OCI-M1 (cell line): Measurements from ENCODE around the gene PMPCA.
"Not testable (repeated sequence)": the region's sequence is repeated elsewhere in the genome, so short reads cannot be mapped to it uniquely, and the experiment has no call there.

Experiments
- DNase-seq: peaks from one replicate; lab custom pipeline; 2025; lab: John Stamatoyannopoulos, UW

Gene PMPCA

DNA sequence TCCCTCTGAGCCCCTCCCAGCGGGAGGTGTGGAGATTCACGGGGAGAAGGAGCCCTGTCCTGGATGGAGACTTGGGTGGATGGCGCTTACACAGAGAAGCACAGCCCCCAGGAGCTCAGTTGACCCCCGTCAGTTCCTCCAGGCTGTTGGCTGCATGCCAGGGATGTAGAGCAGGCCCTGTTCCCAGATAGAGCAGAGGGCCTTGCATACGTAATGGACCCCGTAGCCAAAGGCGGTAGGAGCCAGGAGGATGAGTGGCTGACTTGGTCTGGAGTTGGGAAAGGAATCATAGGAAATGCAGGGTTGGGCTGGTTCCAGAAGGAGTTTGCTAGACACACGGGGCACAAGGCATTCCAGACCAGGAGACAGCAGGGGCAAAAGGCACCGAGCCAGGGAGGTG lies 2.5 kb downstream of the PMPCA start:
- no peak for DNase-seq

GRCh38 chr9:136416427-136416826 lies 6.0 kb downstream of the PMPCA start:
- DNase-seq: no peak

- DNase-seq: no peak
These were observed 6.5 kb downstream of the PMPCA start for GRCh38 chr9:136416914-136417313.

DNA sequence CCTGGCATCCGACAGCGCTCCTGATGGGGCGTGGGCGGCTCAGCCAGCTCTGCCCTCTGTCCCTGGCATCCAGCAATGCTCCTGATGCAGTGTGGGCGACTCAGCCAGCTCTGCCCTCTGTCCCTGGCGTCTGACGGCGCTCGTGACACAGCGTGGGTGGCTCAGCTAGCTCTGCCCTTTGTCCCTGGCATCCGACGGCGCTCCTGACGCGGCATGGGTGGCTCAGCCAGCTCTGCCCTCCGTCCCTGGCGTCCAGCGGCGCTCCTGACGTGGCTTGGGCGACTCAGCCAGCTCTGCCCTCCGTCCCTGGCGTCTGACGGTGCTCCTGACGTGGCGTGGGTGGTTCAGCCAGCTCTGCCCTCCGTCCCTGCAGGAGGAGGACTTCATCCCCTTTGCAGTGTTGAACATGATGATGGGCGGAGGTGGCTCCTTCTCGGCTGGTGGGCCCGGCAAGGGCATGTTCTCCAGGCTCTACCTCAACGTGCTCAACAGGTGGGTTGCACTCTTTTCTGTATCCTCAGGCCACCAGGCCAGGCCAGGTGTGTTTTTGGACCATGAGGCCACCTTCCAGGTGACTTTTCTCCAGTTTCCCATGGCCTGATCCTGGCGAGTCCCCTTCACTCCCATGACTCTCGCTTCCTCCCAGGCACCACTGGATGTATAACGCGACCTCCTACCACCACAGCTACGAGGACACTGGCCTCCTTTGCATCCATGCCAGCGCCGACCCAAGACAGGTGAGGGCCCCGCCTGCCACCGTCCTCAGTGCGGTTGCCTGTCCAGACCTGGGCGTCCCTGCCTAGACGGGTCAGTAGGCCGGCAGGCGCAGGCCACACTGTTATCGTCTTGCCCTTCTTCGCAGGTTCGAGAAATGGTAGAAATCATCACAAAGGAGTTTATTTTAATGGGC lies 8.0 kb downstream of the PMPCA start:
- DNase-seq: no peak

- DNase-seq: no peak
These were observed 8.6 kb downstream of the PMPCA start for GRCh38 chr9:136419092-136419420.

GRCh38 chr9:136421791-136422190 lies 11.3 kb downstream of the PMPCA start:
- DNase-seq: no peak

DNA sequence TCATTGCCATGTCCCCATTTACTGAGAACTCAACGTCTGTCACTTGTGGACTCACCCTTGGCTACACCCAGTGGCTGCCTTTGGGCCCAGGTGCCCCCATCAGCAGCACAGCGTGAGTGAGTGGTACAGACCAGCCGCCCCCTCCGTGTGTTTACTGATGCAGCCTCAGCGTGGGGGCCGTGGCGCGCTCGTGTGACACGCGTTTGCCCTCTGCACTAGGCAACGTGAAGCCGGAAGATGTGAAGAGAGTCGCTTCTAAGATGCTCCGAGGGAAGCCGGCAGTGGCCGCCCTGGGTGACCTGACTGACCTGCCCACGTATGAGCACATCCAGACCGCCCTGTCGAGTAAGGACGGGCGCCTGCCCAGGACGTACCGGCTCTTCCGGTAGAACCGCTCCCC lies 12.4 kb downstream of the PMPCA start:
- no peak for DNase-seq

DNA sequence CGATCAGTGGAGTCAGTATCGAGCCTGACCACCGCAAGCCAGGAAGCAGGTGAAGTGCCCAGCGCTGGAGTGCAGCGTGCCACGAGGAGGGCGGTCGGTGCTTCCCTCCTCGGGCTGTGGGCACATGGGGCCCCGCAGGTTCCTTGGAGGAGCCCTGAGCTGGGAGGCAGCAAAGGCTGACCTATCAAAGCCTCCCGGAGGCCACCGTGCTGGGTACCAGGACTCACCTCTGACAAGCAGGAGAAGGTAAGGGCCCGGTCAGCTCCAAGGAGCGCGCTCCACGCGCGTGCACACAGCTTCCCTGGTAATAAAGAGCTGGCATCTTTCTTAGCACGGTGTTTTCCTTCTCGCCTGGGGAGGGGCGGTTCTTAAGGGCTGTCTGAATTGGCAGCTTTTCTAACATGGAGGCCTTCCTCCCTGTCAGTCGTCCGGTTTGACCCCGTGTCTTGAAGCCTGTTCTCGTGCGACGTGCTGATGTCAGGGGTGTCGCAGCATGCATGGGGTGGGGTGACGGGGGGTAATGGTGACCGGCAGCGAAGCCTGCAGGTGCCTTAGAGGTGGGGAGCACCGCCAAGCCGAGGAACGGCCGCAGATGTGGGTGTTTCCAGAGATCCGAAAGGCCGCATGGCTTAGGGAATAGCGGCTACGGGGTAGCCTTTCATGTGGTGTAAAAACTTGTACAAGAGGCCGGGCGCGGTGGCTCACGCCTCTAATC lies 13.1 kb downstream of the PMPCA start:
- DNase-seq: no peak

- no peak for DNase-seq
These were observed 14.4 kb downstream of the PMPCA start for GRCh38 chr9:136424750-136425362.

DNA sequence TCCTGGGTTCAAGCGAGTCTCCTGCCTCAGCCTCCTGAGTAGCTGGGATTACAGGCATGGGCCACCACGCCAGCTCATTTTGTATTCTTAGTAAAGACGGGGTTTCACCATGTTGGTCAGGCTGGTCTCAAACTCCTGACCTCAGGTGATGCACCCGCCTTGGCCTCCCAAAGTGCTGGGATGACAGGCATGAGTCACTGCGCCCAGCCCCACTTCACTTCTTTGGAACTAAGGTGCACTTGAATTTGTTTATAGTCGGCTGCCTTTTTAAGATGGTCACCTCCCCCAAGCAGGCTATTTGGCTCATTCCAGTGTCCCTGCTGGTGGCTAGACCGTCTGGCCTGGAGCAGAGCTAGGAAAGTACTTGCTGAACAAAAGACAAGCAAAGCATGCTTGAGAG lies 14.9 kb downstream of the PMPCA start:
- not testable (repeated sequence) for DNase-seq

- no peak for DNase-seq
These were observed 16.3 kb downstream of the PMPCA start for GRCh38 chr9:136426787-136427186.

- DNase-seq: no peak
These were observed 18.7 kb downstream of the PMPCA start for GRCh38 chr9:136429075-136429628.

DNA sequence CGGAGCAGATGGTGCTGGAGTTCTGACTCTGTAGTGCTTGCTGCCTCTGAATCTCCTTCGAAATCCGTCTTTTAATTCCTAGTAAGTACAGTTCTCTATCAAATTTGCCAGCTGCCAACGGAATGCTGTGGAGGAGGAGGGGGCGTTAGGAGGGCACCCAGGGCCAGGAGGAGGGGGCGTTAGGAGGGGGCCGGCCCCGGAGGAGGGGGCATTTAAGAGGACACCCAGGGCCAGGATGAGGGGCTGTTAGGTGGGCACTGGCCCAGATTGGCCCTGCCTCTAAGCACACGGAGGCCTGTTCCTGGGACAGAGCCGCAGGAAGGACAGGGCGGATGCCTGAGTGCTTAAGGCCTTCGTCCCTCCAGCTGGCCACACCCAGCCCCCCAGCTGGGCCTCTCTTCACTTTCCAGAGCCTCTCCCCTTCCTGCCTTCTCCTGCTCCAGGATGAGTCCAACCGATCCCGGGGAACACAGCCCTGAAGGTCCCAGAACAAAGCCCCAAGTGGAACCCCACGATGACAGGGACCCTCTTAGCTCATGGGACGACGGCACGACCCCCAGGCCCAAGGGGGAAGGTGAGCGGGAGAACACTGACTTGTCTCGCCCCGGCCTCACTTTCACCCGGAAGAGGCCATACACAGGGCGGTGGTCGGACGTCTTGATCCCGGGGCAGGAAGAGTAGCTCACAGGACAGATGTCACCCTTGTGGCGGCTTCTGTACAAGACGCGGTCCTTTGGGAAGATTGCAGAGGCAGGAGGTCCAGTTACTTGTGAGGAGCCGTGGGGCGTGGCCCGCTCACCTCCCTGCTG lies 19.4 kb downstream of the PMPCA start:
- no peak for DNase-seq

- DNase-seq: no peak
These were observed 20.3 kb downstream of the PMPCA start for GRCh38 chr9:136430588-136431234.

- DNase-seq: no peak
These were observed 21.4 kb downstream of the PMPCA start for GRCh38 chr9:136431782-136432350.

DNA sequence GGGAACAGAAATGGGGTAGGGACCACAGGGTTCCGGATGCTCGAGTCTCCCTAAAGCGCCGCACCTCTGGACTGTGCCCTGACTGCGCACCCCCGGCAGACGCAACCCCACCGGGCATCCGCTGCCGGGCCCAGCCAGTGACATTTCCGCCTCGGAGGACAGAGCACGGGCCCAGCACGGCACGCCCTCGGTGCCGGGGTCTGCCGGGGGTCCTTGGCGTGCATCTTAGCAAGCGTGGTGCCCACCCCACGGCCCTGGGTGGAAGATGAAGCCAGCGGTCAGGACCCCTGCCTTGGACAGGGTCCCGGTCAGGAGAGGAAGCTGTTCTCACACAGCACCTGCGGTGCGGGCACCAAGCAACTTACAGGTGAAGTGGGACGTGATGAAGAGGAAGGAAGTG lies 22.1 kb downstream of the PMPCA start:
- no peak for DNase-seq

DNA sequence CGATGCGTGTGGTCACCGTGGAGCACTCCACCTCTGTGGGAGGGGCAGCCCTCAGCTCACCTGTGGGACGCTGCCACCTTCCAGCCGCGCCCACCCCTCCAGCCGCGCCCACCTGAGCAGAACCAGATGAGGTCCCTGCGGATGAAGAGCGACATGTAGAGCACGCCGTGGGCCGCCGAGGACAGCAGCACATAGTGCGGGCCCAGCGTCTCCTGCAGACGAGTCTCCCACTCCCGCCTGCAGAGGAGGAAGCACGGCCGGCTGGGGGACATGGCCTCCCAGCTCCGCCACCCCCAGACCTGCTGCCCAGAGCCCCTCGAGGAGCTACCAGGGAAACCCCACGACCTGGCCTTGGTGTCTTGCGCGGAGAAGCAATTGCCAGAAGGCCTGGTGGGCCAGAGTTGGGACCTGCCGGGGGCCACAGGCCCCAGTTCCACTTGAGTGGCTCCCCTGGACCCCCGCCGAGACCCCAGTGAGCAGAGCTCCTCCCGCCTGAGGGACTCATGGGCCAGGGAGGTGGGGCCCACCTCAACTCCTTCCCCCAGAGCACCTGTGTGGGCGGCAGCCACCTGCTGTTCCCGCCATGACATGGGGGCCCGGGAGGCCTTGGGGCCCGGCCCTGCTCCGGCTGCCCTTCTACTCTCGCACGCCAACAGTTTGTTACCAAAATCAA lies 22.7 kb downstream of the PMPCA start:
- DNase-seq: no peak

GRCh38 chr9:136433849-136434579 lies 23.6 kb downstream of the PMPCA start:
- DNase-seq: no peak

GRCh38 chr9:136434580-136435169 lies 24.2 kb downstream of the PMPCA start:
- no peak for DNase-seq
